Pancreas (tissue), 10 donors: ENCODE results near the gene GATD1. TPM values are rescaled to one million over a fixed set of nuclear protein-coding genes. Genes with fewer than 3 reads are reported as not detected.

ENCODE experiments used
- ATAC-seq, 4 donors: fragments of 200-7000 bp; cut with Tn5 transposase; one replicate each; pipeline versions ENCODE4 v1.8.0 to v1.9.1; 2020; ENCODE audit warnings: mild to moderate bottlenecking in 4 of 4, moderate library complexity in 4 of 4
- DNase-seq, 6 donors: peaks; one replicate each; pipeline ENCODE4 v3.0.0-alpha.2; 2020
- FAIRE-seq: peaks from 2 replicates; lab custom pipeline; 2012; peaks lifted over from hg19 to GRCh38; lab: Jason Lieb, UNC
- H3K27ac ChIP-seq, 4 donors: fragments of 200-600 bp; sonication (generic); 1 replicate in 3 of 4; 2 replicates in 1 of 4; pipeline versions ENCODE4 v1.5.0 to v1.8.0; 2020
- H3K27me3 ChIP-seq, 4 donors: fragments of 200-600 bp; one replicate each; pipeline ENCODE4 v1.8.0; 2021
- H3K36me3 ChIP-seq, 3 donors: fragments of 200-600 bp; sonication (generic) in 1 of 3; one replicate each; pipeline versions ENCODE4 v1.5.0 to v1.8.0; 2020 to 2021
- H3K4me1 ChIP-seq, 3 donors: fragments of 200-600 bp; one replicate each; pipeline ENCODE4 v1.8.0; 2021
- H3K4me3 ChIP-seq, 4 donors: fragments of 200-600 bp; sonication (generic) in 2 of 4; one replicate each; pipeline versions ENCODE4 v1.5.0 to v1.8.0; 2020 to 2021
- H3K9me3 ChIP-seq, 4 donors: fragments of 200-600 bp; one replicate each; pipeline ENCODE4 v1.8.0; 2021
- WGBS, 2 donors: extraction: QIAGEN DNeasy Blood & Tissue Kit; methylation state at CpG; one replicate each; pipeline ENCODE4 v1.1.7; 2013; 5-methylcytosine and 5-hydroxymethylcytosine counted together
- intact Hi-C, 3 donors: fragments of 100-400 bp; cut with DNase I; formaldehyde crosslinking; loops; one replicate each; pipeline versions ENCODE4 v1.11.1 to v1.14.2; 2022
- polyA plus RNA-seq, 2 donors: library from polyadenylated mRNA; stranded (reverse); fragments of 200-250 nt; gene quantifications; one replicate each; pipeline ENCODE4 v1.2.3, GENCODE V29; 2013
- total RNA-seq, 6 donors: library from RNA; stranded (reverse); fragmentation: NEBNext Ultra II Directional in 4 of 6; extraction: Animal tissue kit (Norgen Biotek cat#: 25700) in 4 of 6; gene quantifications; one replicate each; pipeline versions ENCODE4 v1.2.1 to v1.2.4, GENCODE V29; 2021 to 2023
- TF ChIP-seq, protein P1 (sequence below), 4 donors: fragments of 200-600 bp; sonication (generic) in 3 of 4; IDR thresholded peaks; one replicate each; pipeline versions ENCODE4 v1.5.0 to v1.8.0; 2021; ENCODE audit warnings: antibody characterized with exemption in 4 of 4
- donor health status: healthy with polysubstance abuse.
- donor health status: DM: no; HTN: no; CAD: no; lungs with moderate emphysema.
- donor health status: DM: no; HTN: no; CAD: no.
- donor health status: control.
- donor health status: control.
- donor health status: Bipolar disorder and iron deficiency.
- donor health status: DM: yes; HTN: yes; CAD: no.
- donor health status: DM: no; HTN: no; CAD: no.
- donor health status: DM: no; HTN: no; CAD: no.
- donor health status: DM: yes; HTN: yes; CAD: no.

Gene GATD1
- total and polyA plus RNA-seq, 8 donors = 13.6 to 43.2 (median 21.5) TPM

DNA sequence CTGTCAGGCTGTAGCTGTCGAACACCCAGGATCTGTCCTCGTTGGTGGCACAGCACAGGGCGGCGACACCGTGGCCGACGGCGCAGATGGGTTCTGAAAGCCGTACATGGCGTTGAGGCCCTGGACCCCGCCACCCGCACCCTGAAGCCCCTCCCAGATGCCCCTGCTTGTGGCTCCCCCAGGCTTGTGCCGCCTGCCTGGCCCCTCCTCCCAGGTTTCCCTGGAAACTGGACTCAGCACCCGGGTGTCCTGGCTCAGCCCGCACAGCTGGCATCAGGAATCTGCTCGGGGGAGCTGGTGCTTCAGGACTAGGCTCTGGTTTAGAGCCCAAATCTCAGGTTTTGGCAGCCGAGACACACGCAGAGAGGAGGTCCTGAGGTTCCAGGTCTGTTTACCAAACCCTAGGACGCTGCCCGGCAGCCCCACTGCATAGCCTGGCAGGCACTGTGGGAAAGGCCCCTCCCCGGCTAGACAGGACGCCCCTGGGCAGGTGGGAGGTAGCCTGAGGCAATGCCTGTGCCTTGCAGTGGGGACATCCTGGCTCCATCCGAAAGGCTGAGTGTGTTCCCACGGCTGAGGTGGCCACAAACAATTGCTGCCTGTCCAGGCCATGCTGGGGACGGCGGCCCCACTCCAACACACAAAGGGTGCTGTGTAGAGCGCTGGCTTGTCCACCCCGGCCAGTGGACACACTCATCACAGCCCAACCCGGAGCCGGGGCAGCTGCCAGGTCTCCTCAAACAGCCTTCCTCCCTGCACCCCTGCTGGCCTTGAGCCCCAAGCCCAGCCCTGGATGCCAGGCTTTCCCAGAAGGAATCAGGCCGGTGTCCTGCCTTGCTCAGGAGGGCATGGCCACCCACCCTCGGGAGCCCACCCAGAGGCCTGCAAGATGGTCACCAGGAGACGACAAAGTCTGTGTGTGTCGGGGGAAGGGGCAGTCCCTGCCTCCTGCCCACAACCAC lies 4.6 kb downstream of the GATD1 start:
- no peak overlapping the region for H3K4me3 ChIP-seq
- H3K36me3 ChIP-seq = peaks cover 0 to 26% (median 0%) of the 10 kb centered on the region in 3 donors
- ATAC-seq (no peak), DNase-seq (peak in 2 of 6 donors; percentile 52 to 76), FAIRE-seq (no peak)
- TF ChIP-seq, protein P1, sequence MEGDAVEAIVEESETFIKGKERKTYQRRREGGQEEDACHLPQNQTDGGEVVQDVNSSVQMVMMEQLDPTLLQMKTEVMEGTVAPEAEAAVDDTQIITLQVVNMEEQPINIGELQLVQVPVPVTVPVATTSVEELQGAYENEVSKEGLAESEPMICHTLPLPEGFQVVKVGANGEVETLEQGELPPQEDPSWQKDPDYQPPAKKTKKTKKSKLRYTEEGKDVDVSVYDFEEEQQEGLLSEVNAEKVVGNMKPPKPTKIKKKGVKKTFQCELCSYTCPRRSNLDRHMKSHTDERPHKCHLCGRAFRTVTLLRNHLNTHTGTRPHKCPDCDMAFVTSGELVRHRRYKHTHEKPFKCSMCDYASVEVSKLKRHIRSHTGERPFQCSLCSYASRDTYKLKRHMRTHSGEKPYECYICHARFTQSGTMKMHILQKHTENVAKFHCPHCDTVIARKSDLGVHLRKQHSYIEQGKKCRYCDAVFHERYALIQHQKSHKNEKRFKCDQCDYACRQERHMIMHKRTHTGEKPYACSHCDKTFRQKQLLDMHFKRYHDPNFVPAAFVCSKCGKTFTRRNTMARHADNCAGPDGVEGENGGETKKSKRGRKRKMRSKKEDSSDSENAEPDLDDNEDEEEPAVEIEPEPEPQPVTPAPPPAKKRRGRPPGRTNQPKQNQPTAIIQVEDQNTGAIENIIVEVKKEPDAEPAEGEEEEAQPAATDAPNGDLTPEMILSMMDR (IDR thresholded peaks at IDR 0.05) = no peak
- H3K27me3 ChIP-seq = no peaks in the 10 kb centered on the region
- no peaks in the 10 kb centered on the region for H3K9me3 ChIP-seq
- intact Hi-C loops = no loop called here
- H3K27ac ChIP-seq = no peak overlapping the region
- 81 to 84% methylated on average over 34 of the region's 34 CpGs for WGBS, 2 donors
- H3K4me1 ChIP-seq = peaks cover 0 to 8% (median 6%) of the 10 kb centered on the region in 3 donors

DNA sequence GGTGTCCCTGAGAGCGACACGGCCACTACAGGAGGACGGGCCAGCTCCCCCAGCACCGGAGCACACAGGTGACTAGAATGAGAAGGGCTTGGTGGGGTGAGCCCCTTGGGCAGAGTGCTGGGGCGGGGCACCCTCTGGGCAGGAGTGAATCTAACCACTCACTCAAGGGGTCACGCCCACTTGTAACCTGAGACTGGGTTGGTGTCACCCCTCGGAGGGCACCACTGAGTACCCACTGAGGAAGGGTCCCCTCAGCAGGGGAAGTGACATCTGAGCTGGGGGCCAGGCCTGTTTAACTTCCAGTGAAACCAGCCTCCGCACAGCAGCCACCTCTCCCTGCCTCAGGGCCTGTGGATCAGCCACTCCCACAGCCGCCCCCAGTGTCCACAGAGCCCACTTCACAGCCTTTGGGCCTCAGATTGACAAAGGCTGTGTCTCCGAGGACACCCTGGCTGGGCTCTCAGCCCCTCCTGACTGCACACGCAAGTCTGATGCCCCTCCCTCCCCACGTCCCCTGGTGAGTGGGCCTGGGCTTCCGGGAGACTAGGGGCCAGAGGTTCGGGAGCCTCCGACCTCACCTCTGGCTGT lies 5.6 kb downstream of the GATD1 start:
- Histone ChIP-seq H3K4me1 (peaks cover 0 to 8% (median 6%) of the 10 kb centered on the region in 3 donors), H3K27ac (no peak overlapping the region), H3K9me3 (no peaks in the 10 kb centered on the region), H3K4me3 (no peak overlapping the region), H3K36me3 (peaks cover 0 to 26% (median 0%) of the 10 kb centered on the region in 3 donors), H3K27me3 (no peaks in the 10 kb centered on the region)
- DNase-seq = peak in 1 of 6 donors; percentile 62
- ATAC-seq = no peak
- FAIRE-seq = no peak
- TF ChIP-seq, protein P1 (IDR thresholded peaks at IDR 0.05) = no peak
- intact Hi-C loops = no loop called here
- 86 to 91% methylated on average over 15 of the region's 15 CpGs for WGBS, 2 donors

DNA sequence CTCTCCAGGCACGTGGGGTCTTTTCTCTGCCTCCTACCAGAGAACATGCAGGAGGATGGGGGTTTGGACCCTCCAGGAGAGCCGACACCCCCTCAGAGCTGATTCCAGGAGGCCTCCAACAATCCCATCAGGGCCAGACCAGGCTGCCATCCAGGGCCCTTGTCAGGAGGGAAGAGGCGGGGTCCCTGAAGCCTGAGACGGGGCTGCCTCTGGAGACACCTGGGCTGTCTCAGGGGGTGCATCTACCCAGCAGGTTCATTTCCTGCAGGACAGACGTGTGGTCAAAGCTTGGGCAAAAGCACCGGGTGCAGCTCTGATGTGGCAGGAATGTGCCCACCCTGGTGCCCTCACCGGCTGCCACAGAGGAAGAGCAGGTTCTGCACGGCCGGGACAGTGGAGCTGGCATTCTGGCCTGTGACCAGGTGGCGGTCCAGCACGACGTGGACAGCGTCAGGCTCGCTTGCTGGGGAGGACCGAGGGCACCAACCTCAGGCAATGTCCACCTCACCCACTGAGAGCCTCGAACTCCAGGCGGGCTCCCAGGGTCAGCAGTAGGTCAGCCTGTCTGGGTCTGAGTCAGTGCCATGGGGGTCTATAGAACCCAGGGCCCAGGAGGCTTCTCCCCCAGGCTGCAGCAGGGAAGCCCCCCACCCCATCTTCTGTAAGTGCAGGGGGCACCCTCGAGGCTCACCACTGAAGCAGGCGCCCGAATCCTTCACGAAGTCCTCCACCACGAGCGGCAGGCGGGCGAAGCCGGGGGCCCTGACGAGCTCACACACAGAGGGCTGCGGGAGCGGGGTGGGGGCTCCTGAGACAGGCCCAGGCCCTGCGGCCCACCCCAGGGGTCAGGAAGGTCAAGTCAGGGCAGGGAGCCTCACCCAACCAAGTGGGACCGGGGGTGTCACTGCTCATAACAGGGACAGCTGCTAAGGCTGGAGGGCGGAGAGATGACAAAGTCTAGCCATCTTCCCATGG lies 6.4 kb downstream of the GATD1 start:
- peak in 3 of 6 donors; percentile 40 to 82 (median 52) for DNase-seq
- intact Hi-C loops = no loop called here
- H3K36me3 ChIP-seq = peaks cover 0 to 26% (median 0%) of the 10 kb centered on the region in 3 donors
- H3K27me3 ChIP-seq = no peaks in the 10 kb centered on the region
- FAIRE-seq = no peak
- 92 to 95% methylated on average over 32 of the region's 32 CpGs for WGBS, 2 donors
- ATAC-seq = no peak
- no peaks in the 10 kb centered on the region for H3K9me3 ChIP-seq
- TF ChIP-seq, protein P1 (IDR thresholded peaks at IDR 0.05) = no peak
- no peak overlapping the region for H3K4me3 ChIP-seq
- H3K27ac ChIP-seq = no peak overlapping the region
- peaks cover 0 to 5% (median under 1%) of the 10 kb centered on the region in 3 donors for H3K4me1 ChIP-seq

DNA sequence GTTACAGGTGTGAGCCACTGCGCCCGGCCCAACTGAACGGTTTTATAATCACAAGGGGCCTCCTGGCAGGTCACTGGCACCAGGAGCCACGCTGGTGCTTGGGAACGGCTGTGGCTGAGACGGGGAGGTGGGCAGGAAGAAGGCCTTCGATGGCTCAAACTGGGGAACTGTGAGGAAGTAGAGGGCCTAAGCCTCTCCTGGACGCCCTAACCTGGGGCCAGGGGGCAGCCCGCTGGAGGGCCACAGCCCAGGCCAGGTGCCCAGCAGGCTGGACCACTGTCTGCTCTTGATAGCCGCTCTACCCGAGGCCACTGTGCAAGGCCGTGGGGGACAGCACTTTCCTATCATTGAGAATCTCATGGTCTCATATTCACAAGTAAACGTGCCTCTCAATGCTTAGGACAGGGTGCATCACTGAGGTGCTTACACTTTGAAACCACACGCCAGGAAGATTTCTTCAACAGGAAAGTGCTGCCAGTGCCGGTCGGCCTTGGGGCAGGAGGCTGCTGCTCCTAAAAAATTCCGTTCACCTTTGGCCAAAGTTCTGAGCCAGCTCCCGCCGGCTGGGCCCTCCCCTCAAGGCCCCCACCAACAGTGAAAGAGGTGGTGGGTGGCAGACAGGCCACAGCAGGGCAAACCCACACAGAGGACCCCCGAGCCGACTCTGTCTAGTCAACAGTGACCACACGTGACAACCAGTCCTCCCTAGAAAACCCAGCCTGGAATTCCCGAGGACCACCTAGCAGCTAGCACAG lies 7.2 kb downstream of the GATD1 start:
- TF ChIP-seq, protein P1 (IDR thresholded peaks at IDR 0.05) = no peak
- Histone ChIP-seq H3K9me3 (no peaks in the 10 kb centered on the region), H3K36me3 (peaks cover 0 to 26% (median 0%) of the 10 kb centered on the region in 3 donors), H3K4me3 (no peak overlapping the region), H3K27me3 (no peaks in the 10 kb centered on the region), H3K4me1 (no peaks in the 10 kb centered on the region), H3K27ac (no peak overlapping the region)
- intact Hi-C loops = no loop called here
- ATAC-seq (no peak), DNase-seq (no peak), FAIRE-seq (no peak)
- 87 to 88% methylated on average over 23 of the region's 23 CpGs for WGBS, 2 donors
